Neuron (in vitro differentiated cells): Measurements from ENCODE around the gene CATSPER1.

Experiments
- H2AFZ ChIP-seq: one replicate; pipeline ENCODE4 v1.6.1; 2013; ENCODE audit warnings: low read depth, mild to moderate bottlenecking, inconsistent platforms, low read length, moderate library complexity
- H3K27me3 ChIP-seq: one replicate; pipeline ENCODE4 v1.6.1; 2013; ENCODE audit warnings: low read length; ENCODE audit not compliant: insufficient read depth
- H3K36me3 ChIP-seq: one replicate; pipeline ENCODE4 v1.6.1; 2013; ENCODE audit warnings: low read length; ENCODE audit not compliant: insufficient read depth
- H3K4me1 ChIP-seq: one replicate; pipeline ENCODE4 v1.6.1; 2013; ENCODE audit warnings: low read length; ENCODE audit not compliant: insufficient read depth
- H3K4me3 ChIP-seq: 2 replicates; pipeline ENCODE4 v1.5.1; 2013; ENCODE audit warnings: mild to moderate bottlenecking, low read length, moderate library complexity
- H3K9me3 ChIP-seq: one replicate; pipeline ENCODE4 v1.6.1; 2013; ENCODE audit warnings: low read length

Gene CATSPER1

DNA sequence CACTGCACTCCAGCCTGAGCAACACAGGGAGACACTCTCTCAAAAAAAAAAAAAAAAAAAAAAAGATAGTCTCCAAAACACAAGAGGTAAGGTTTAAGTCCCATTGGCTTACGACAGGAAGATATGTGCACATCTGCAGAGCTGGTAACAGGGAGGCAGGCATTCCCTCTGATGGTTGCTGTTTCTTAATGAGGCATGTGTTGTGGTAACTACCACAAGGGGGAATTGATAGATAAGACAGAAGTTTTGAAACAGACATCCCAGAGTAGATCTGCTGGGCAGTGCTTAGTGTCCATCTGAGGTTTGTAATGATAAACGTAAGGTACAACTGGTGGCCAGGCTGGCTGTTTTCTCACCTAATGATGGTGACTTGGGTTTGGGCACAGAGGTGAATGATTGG, 29.0 kb downstream of the CATSPER1 start:
- no peaks in the 10 kb centered on the region for H3K27me3 ChIP-seq
- H3K4me1 ChIP-seq, result no peaks in the 10 kb centered on the region
- no peaks in the 10 kb centered on the region for H3K9me3 ChIP-seq
- H3K4me3 ChIP-seq, result no peak overlapping the region
- H2AFZ ChIP-seq, result no peak overlapping the region
- H3K36me3 ChIP-seq, result peaks cover 35% of the 10 kb centered on the region

DNA sequence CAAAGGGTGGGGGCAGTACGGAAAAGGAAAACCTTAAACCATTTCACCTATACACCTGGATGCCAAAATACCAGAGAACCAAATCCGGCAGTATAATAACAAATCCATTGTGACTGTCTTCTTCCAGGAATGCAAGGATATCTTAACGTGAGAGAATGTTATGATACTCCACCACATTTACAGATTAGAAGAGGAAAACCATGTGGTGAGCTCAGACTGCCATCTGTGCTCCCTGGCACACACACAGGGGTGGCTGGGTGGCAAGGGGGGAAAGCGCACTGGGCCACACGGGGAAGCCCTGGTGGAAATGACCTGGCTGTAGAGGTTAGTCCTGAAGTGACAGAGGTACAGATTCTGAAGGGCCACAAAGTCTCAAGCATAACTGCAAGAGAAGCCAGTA, 34.2 kb downstream of the CATSPER1 start:
- H3K9me3 ChIP-seq, result no peaks in the 10 kb centered on the region
- peaks cover 5% of the 10 kb centered on the region for H3K36me3 ChIP-seq
- H2AFZ ChIP-seq, result no peak overlapping the region
- H3K27me3 ChIP-seq, result no peaks in the 10 kb centered on the region
- H3K4me3 ChIP-seq, result no peak overlapping the region
- no peaks in the 10 kb centered on the region for H3K4me1 ChIP-seq

DNA sequence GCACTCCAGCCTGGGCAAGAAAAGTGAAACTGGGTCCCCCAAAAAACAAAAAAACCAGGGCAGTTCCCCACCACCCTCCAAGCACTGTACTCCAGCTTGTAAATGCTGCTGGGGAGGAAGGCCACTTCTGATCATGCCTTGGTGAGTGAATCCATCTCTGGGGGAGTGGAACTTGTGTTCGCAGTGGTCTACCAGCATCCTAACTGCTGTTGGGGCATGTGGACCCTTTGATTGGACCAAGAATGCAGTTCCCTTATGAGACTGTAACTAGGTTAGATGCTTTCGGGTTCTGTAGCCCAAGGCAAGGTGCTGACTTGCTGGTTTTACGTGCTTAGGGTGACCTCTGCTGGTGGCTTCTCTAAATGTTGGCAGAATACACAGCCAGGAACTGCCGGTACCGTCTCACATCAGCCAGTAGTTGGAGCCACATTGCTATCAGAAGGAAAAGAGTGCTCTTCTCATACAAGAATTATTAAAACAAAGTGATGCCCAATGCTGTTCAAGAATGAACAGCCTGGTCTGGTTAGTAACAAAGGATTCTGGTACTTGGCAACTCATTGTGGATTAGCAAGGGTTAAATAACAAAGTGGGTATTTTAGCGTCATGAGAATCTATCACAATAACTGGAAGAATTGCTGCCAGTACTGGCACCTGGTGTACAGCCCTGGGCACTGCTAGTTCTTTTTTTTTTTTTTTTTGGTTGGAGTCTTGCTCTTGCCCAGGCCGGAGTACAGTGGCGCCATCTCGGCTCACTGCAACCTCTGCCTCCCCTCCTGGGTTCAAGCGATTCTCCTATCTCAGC, 37.3 kb downstream of the CATSPER1 start:
- no peaks in the 10 kb centered on the region for H3K9me3 ChIP-seq
- peaks cover 3% of the 10 kb centered on the region for H3K36me3 ChIP-seq
- H3K4me3 ChIP-seq, result no peak overlapping the region
- H3K4me1 ChIP-seq, result no peaks in the 10 kb centered on the region
- no peak overlapping the region for H2AFZ ChIP-seq
- H3K27me3 ChIP-seq, result no peaks in the 10 kb centered on the region

DNA sequence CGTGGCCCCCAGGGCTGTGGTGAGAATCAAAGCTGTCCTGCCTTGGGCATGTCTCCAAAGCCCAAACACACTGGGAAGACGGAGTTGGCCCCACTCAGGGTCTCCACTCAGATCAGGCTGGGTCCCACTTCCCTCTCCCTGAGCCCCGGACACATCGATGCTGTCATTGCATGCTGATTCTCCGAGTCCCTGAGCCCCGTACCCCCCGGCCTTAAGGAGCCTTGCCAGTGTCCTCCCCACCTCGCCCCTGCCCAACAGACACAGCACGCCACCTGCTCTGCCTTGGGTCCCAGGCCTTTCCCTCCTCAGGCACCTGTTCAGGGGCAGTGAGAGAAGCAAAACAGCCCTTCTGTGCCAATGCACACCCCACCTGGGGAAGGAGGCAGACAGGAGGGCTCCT, 38.9 kb downstream of the CATSPER1 start:
- Histone ChIP-seq H3K27me3 (no peaks in the 10 kb centered on the region), H3K36me3 (peaks cover 3% of the 10 kb centered on the region), H3K4me1 (no peaks in the 10 kb centered on the region), H3K9me3 (no peaks in the 10 kb centered on the region), H2AFZ (no peak overlapping the region), H3K4me3 (no peak overlapping the region)

- H3K4me1 ChIP-seq, result no peaks in the 10 kb centered on the region
- no peak overlapping the region for H3K4me3 ChIP-seq
- H3K9me3 ChIP-seq, result no peaks in the 10 kb centered on the region
- H3K27me3 ChIP-seq, result no peaks in the 10 kb centered on the region
- H2AFZ ChIP-seq, result no peak overlapping the region
- H3K36me3 ChIP-seq, result peaks cover 10% of the 10 kb centered on the region
Observed at GRCh38 chr11:65983589-65983987, 42.7 kb downstream of the CATSPER1 start.

GRCh38 chr11:65982824-65983588, 43.3 kb downstream of the CATSPER1 start:
- H3K9me3 ChIP-seq, result no peaks in the 10 kb centered on the region

DNA sequence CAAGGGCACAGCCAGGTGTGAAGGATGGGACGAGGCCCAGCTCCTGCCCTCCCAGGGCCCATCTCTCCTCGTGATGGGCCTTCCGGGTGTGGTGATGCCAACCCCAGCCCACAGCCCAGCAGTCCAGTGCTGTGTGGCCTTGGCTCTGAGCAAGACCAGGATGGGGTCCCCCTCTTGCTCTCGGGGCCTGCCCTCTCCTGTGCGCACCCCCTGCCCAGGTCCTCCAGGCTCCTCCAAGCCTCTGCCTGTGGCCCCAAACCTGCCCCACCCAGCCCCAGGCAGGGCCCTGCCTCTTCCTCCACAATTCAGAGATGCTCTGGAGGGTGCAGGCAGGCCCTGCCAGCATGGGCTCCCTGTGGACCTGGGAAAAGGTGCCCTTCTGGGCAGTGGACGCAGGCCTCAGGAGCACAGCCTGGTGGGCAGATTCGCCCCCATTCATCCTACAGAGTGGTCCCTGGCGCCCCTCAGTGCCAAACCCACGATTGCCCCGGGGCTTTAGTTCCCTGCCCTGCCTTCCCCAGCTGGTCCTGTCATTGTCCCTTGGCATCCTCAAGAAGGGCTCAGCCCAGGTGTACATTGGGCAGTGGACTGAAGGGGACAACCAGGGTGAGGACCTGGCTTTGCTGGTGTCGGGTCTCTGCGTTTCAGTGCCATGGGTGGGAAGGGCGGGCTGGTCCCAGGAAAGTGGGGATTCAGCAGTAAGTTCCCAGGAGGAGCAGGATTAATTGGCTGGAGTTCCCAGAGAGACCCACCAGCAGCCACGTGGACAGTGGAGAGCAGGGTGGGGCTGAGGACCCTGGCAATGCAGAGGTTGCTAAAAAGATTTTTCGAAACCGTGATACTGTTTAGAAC, 44.1 kb downstream of the CATSPER1 start:
- Histone ChIP-seq H3K36me3 (peaks cover 24% of the 10 kb centered on the region), H2AFZ (no peak overlapping the region), H3K27me3 (no peaks in the 10 kb centered on the region), H3K4me3 (no peak overlapping the region), H3K9me3 (no peaks in the 10 kb centered on the region), H3K4me1 (no peaks in the 10 kb centered on the region)

More at GRCh38 chr11:65982824-65983588, 43.3 kb downstream of the CATSPER1 start:
- no peak overlapping the region for H2AFZ ChIP-seq
- H3K4me3 ChIP-seq, result no peak overlapping the region
- no peaks in the 10 kb centered on the region for H3K27me3 ChIP-seq
- no peaks in the 10 kb centered on the region for H3K4me1 ChIP-seq
- peaks cover 16% of the 10 kb centered on the region for H3K36me3 ChIP-seq

GRCh38 chr11:65981101-65981740, 45.1 kb downstream of the CATSPER1 start:
- no peaks in the 10 kb centered on the region for H3K9me3 ChIP-seq

GRCh38 chr11:65979261-65979759, 47.0 kb downstream of the CATSPER1 start:
- H3K27me3 ChIP-seq, result no peaks in the 10 kb centered on the region
- no peaks in the 10 kb centered on the region for H3K4me1 ChIP-seq
- no peak overlapping the region for H3K4me3 ChIP-seq
- no peaks in the 10 kb centered on the region for H3K9me3 ChIP-seq
- no peak overlapping the region for H2AFZ ChIP-seq
- peaks cover 40% of the 10 kb centered on the region for H3K36me3 ChIP-seq

More at GRCh38 chr11:65981101-65981740, 45.1 kb downstream of the CATSPER1 start:
- Histone ChIP-seq H3K4me3 (no peak overlapping the region), H2AFZ (no peak overlapping the region), H3K4me1 (no peaks in the 10 kb centered on the region), H3K27me3 (no peaks in the 10 kb centered on the region), H3K36me3 (peaks cover 34% of the 10 kb centered on the region)

GRCh38 chr11:65978391-65979238, 47.7 kb downstream of the CATSPER1 start:
- H3K4me3 ChIP-seq, result no peak overlapping the region
- no peak overlapping the region for H2AFZ ChIP-seq
- H3K27me3 ChIP-seq, result no peaks in the 10 kb centered on the region
- peaks cover 40% of the 10 kb centered on the region for H3K36me3 ChIP-seq
- H3K4me1 ChIP-seq, result no peaks in the 10 kb centered on the region
- H3K9me3 ChIP-seq, result no peaks in the 10 kb centered on the region

- peaks cover 45% of the 10 kb centered on the region for H3K36me3 ChIP-seq
- no peaks in the 10 kb centered on the region for H3K4me1 ChIP-seq
- H3K27me3 ChIP-seq, result no peaks in the 10 kb centered on the region
- no peak overlapping the region for H2AFZ ChIP-seq
- no peak overlapping the region for H3K4me3 ChIP-seq
- H3K9me3 ChIP-seq, result no peaks in the 10 kb centered on the region
Observed at GRCh38 chr11:65977621-65978390, 48.5 kb downstream of the CATSPER1 start.
